Measurements from ENCODE around the gene ADARB2. TPM values are rescaled to one million over a fixed set of nuclear protein-coding genes. Genes with fewer than 3 reads are reported as not detected.
"Not testable (repeated sequence)": the region's sequence is repeated elsewhere in the genome, so short reads cannot be mapped to it uniquely, and the experiment has no call there.

ADARB2 gene
- total RNA-seq, 2 experiments from 2014 or later = not detected

DNA sequence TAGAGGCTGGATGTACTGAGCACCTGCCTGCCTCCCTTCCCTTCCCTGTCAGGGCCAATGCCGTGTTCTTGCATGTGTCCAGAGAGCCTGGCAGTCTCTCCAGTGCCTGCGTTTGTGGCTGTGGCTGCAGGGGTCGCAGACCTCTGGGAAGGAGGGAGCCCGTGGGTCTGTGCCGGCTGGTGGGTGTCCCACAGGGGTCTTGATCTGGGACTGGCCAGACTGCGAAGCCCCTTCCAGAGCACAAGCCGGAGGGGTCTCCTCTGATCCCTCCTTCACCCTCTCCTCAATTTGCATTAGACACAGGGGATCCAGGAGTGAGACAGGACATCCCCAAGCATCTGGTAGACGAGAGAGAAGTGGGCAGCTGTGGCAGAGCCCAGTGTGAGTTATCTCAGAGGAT is 199.2 kb downstream of the ADARB2 start:
- POLR2A ChIA-PET = no interaction called here
- CTCF ChIA-PET = no interaction called here

DNA sequence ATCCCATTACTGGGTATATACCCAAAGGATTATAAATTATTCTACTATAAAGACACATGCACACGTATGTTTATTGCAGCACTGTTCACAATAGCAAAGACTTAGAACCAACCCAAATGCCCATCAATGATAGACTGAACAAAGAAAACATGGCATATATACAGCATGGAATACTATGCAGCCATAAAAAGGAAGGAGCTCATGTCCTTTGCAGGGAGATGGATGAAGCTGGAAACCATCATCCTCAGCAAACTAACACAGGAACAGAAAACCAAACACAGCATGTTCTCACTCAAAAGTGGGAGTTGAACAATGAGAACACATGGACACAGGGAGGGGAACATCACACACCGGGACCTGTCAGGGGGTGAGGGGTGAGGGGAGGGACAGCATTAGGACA is 199.9 kb downstream of the ADARB2 start:
- CTCF ChIA-PET, POLR2A ChIA-PET: not testable (repeated sequence)

DNA sequence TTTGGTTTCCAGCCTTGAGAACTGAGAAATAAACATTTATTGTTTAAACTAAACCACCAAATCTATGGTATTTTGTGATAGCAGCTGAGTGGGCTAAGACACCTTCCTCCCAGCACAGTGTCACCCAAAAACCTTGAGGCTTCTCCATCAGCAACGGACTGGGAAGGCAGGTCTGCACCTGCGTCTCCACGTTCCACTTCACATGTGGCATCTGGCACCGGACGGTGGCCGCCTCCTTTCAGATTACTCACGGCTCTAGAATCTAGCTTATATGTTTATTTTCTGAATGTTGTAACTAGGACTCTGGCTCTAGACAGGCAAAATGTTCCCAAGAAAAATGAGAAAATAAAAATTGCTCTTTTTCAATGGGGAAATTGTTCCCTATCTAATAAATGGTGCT is 201.0 kb downstream of the ADARB2 start:
- ChIA-PET POLR2A (no interaction called here), CTCF (no interaction called here)

DNA sequence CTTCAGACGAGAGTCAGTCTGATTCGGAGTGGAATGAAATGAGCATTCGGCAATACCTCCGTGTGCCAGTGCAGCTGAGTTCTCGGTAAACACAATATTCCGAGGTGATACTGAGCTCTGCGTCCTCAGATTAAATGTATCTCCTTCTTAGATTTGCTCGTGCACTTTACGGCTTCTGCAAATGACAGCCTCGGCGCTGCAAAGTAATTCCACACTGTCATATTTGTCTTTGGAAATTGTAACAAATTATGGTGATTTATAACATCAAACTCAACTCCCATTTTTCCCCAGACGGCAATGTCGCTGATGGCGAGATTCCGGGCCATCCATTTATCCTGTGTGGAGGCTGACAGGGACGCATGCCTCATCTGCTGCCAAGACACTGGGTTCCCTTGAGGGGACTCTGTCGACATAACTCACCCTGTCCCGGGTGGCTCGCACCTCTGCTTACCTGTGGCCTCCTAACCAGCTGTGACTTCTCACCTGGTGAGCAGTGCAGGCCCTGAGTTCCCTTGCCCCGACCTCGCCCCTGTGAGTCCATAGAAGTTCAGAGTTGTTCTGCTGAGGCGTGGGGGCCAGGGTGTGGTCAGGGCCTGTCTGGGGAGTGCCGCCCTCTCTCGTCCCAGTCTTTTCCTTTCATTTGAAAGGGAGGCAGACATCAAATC is 201.9 kb downstream of the ADARB2 start:
- ChIA-PET POLR2A (no interaction called here), CTCF (no interaction called here)

DNA sequence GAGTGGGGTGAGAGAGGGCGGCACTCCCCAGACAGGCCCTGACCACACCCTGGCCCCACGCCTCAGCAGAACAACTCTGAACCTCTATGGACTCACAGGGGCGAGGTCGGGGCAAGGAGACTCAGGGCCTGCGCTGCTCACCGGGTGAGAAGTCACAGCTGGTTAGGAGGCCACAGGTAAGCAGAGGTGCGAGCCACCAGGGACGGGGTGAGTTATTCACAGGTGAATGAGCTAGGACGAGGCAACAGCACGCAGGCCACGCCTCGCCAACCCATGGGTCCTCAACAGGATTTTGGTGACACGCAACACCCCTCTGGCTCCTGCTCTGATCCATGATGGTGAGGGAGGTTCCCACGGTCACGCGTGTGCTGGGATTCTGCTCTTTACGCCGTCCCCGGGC is 202.5 kb downstream of the ADARB2 start:
- POLR2A ChIA-PET = no interaction called here
- CTCF ChIA-PET = no interaction called here

GRCh38 chr10:1532636-1533035 is 204.7 kb downstream of the ADARB2 start:
- ChIA-PET POLR2A (no interaction called here), CTCF (interaction anchor here (0.7 kb wide), 1 partner anchor 23 kb away, joined by 3 read pairs; no protein-coding TSS in a partner anchor)

DNA sequence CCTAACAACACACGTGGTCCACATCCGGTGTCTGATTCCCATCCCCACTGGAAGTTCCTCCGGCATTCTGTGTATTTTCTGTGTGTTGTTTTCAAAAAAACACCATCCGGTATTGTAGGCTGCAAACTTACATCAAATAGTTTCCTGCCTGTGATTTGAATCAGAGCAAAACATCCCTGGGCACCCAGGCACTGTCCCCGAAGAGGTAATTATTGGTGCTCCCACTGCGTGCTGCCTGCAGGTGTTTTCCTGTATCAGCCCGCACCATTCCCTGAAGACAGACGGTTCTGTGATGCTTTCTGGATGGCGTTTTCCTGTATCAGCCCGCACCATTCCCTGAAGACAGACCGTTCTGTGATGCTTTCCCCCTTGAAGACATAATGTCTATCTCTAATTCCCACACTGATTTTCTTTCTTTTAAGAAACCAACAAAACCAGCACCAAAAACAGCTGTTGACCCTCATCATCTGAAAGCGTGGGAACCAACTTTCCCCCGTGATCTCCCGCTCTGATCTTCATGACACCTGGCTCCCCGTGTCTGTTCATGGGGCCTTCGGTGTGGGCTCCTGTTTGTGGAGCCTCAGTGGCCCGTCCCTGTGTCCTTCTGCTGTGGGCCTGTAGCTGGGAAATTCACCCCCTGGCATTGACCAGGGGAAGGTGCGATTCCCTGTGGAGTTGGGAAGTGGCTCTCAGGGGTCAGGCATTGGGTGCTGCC is 205.3 kb downstream of the ADARB2 start:
- CTCF ChIA-PET = no interaction called here
- POLR2A ChIA-PET = no interaction called here

DNA sequence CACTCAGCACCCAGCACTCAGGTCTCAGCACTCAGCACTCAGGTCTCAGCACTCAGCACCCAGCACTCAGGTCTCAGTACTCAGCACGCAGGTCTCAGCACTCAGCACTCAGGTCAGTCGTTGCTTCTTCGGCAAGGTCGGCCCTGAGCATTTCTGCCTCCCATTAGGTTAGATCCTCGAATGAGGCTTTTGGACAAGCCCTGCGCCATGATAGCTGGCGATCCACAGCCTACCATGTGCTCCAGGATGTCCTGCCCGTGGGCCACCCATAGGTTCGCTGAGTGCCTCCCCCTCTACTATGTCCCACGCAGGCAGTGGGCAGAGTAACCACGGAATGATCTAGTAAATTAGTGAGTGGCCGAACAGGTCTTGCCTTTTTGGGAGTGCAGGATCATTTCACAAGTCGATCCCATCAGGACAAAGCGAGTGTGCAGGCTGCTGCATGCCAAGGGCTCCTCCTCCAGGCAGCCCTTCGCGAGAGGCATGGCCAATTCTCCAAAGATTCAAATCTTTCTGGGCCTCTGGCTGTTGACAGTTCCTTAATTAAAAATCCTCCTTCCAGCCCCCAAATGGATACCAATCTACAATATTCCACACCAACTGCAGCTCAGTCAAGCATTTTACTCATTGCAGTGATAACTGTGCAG is 206.3 kb downstream of the ADARB2 start:
- ChIA-PET POLR2A (no interaction called here), CTCF (no interaction called here)

DNA sequence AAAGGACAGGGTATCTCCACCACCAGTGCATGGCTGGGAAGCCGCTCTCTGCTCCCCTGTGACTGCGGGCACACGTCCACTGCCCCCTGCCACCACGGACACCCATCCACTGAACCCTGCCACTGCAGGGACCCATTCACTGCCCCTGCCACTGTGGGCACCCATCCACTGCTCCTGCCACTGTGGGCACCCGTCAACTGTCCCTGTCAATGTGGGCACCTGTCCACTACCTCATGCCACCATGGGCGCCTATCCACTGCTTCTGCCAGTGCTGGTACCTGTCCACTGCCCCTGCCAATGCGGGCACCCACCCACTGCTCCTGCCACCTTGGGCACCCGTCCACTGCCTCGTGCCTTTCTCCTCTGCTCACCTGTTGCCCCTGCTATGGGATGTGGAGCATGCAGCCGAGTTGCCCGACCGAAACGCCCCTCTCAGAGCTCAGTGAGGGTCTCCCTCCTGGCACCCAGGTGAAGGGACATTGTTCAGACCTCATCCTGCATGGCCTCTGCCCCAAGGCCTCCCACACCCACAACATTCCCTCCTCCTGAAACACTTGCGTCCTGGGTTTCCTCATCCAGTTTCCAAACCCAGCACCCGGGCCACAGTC is 207.4 kb downstream of the ADARB2 start:
- CTCF ChIA-PET = no interaction called here
- POLR2A ChIA-PET = no interaction called here

DNA sequence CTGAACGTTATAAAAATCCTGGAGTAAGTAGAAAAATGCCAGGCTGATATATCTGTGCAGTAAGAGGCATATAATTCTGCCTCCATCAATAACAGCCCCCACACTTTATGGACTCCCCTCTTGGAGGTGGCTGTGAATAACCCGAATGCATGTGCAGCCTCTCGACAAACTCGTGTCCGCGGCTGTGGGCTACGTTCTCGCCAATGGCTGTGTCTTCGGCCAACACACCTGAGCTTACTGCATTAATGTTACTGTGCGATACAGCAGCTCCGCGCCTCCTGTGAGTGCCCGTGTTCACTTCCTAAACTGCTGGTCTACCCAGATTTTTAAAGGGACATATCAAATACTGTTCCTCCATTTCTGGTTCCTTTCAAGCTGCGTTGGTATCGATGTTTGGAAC is 209.4 kb downstream of the ADARB2 start:
- POLR2A ChIA-PET = no interaction called here
- CTCF ChIA-PET = no interaction called here

DNA sequence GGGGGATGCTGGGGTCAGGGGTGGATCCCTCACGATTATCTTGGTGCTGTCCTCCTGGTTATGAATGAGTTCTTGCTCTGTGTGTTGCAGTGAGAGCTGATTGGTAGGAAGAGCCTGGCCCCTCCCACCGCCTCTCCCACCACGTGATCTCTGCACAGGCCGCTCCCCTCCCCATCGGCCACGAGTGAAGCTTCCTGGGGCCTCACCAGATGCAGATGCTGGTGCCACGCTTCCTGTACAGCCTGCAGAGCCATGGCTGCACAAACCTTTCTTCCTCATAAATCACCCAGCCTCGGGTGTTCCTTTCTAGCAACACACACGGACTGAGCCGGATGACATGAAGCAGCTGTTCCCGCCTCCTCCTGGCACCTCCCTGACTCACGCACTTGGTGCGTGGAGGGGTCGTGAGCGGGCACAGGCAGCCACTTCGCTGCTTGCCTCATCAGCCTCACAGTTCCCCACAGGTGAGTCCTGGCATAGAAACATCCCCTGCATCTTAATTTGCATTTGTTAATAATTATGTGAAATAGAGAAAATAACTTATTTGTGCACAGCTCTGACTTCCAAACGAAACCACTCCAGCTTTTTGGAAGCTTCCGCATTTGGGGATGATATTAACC is 210.8 kb downstream of the ADARB2 start:
- POLR2A ChIA-PET = no interaction called here
- CTCF ChIA-PET = no interaction called here

DNA sequence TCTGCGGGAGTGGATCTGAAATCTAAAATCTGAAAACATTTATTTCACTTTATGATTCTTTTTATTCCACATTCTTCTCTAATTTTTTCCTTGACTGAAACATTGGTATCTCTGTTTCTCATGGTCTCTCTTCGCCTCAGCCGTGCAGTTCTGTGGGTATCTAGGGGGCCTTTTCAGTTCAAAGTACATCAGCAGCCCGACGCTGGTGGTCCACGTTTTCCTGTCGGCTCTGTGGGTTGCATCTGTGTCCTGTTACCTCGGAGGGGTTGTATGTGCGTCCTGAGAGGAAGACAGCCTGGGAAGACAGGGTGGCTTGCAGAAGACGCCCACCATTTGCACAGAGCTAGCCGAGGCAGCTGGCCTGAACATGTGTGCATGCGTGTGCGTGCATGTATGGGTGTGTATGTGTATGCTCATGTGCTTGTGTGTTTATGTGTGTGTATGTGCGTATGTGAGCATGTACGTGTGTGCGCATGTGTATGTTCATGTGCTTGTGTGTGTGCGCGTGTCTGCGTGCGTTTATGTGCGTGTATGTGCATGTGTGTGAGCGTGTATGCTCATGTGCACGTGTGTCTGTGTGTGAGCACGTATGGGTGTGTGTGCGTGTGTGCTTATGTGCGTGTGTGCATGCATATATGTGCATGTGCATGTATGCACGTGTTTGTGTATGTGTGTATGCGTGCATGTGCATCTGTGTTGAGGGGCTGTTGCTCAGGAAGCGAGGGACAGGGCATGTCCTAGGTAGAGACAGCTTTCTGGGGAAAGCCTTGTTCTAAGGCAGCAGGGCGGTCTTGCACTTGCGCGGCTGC is 211.8 kb downstream of the ADARB2 start:
- ChIA-PET POLR2A (no interaction called here), CTCF (no interaction called here)

DNA sequence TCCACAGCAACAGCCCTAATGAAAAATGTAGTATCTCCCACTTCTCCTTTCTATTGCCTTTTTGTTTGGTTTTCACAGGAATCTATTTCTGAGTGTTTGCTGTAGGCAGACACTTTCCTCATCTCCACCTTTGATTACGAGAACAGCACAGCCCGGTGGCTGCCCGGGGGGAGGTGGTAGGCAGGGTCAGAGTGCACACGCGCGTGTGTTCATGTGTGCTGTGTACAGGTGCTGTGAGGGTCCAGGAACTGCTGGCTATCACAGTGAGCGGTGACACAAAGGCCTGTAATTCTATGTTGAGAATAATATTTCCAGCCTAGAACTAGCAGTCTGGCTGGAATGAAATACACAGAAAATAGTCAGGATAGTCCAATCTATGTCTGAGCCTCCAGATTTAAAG is 212.8 kb downstream of the ADARB2 start:
- ChIA-PET CTCF (no interaction called here), POLR2A (no interaction called here)

DNA sequence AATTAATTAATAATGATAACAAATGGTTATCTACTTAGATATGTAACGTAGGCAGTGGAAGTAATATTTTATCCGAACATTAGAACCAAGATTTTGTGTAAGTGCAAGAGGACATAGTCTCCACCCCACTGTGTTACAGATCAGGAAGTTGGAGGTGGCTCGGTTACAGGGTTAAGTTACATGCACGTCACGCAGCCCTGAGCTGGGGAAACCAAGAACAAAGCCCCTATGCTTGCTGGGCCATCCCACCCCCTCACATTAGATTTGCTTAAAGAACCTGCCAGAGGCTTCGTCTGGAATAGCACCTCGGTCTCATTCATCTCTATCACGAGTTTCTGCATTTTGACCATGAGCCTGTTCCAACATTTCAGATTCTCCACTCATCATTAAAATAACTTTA is 214.1 kb downstream of the ADARB2 start:
- CTCF ChIA-PET = no interaction called here
- POLR2A ChIA-PET = no interaction called here

GRCh38 chr10:1522237-1522636 is 215.1 kb downstream of the ADARB2 start:
- ChIA-PET CTCF (no interaction called here), POLR2A (no interaction called here)

DNA sequence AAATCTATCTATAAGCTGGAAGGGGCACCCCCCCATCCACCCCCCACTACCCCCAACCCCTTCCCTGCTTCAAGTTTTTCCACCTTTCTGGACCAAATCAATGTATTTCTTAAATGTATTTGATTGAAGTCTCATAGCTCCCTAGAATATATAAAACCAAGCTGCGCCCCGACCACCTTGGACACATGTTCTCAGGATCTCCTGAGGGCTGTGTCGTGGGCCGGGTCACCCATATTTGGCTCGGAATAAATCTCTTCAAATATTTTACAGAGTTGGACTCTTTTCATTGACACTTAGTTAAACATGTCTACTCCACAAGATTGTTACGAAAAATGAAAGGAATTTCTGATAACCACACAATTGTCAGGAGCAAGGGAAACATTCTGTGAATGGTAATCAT is 215.6 kb downstream of the ADARB2 start:
- POLR2A ChIA-PET = no interaction called here
- CTCF ChIA-PET = no interaction called here

- ChIA-PET POLR2A (no interaction called here), CTCF (no interaction called here)
These were observed 216.3 kb downstream of the ADARB2 start for GRCh38 chr10:1520909-1521565.

GRCh38 chr10:1519391-1519790 is 217.9 kb downstream of the ADARB2 start:
- POLR2A ChIA-PET = no interaction called here

GRCh38 chr10:1517684-1518083 is 219.6 kb downstream of the ADARB2 start:
- ChIA-PET POLR2A (no interaction called here), CTCF (no interaction called here)

More at GRCh38 chr10:1519391-1519790, 217.9 kb downstream of the ADARB2 start:
- CTCF ChIA-PET = no interaction called here

All from activated CD8-positive, alpha-beta memory T cell treated with anti-CD3 and anti-CD28 coated beads for 36 hours (primary cell).